Heart left ventricle (tissue), 16 donors: ENCODE measurements around the gene ZNF579. TPM values are rescaled to one million over a fixed set of nuclear protein-coding genes. Genes with fewer than 3 reads are reported as not detected.
"Not testable (repeated sequence)": the region's sequence is repeated elsewhere in the genome, so short reads cannot be mapped to it uniquely, and the experiment has no call there.

ENCODE experiments used
- ATAC-seq, 4 donors: fragments of 200-7000 bp; cut with Tn5 transposase; one replicate each; pipeline ENCODE4 v1.9.1; 2020 to 2022; ENCODE audit warnings: moderate library complexity in 4 of 4, mild to moderate bottlenecking in 3 of 4, moderate number of reproducible peaks in 1 of 4
- DNase-seq, 5 donors: peaks; one replicate each; pipeline ENCODE4 v3.0.0-alpha.2; 2020
- H3K27ac ChIP-seq, 12 donors: fragments of 200-600 bp; sonication (generic) in 4 of 12; one replicate each; pipeline versions ENCODE4 v1.5.0 to v1.8.0; 2016 to 2022; ENCODE audit warnings: mild to moderate bottlenecking in 2 of 12
- H3K27me3 ChIP-seq, 9 donors: fragments of 200-600 bp; sonication (generic) in 2 of 9; one replicate each; pipeline versions ENCODE4 v1.5.1 to v1.8.0; 2016 to 2022; ENCODE audit warnings: mild to moderate bottlenecking in 3 of 9
- H3K36me3 ChIP-seq, 9 donors: fragments of 200-600 bp; sonication (generic) in 2 of 9; one replicate each; pipeline versions ENCODE4 v1.5.0 to v1.8.0; 2018 to 2022; ENCODE audit warnings: mild to moderate bottlenecking in 2 of 9
- H3K4me1 ChIP-seq, 12 donors: fragments of 200-600 bp; sonication (generic) in 4 of 12; one replicate each; pipeline versions ENCODE4 v1.5.0 to v1.8.0; 2016 to 2022; ENCODE audit warnings: mild to moderate bottlenecking in 3 of 12
- H3K4me3 ChIP-seq, 12 donors: fragments of 200-600 bp; sonication (generic) in 4 of 12; one replicate each; pipeline versions ENCODE4 v1.5.0 to v1.8.0; 2017 to 2022; ENCODE audit warnings: mild to moderate bottlenecking in 9 of 12, moderate library complexity in 4 of 12
- H3K9me3 ChIP-seq, 12 donors: fragments of 200-600 bp; sonication (generic) in 4 of 12; one replicate each; pipeline versions ENCODE4 v1.5.0 to v1.8.0; 2016 to 2022; ENCODE audit warnings: mild to moderate bottlenecking in 1 of 12
- POLR2A ChIP-seq, 2 donors: fragments of 450-650 bp; IDR thresholded peaks; one replicate each; pipeline ENCODE4 v1.6.1; 2017; ENCODE audit warnings: antibody characterized with exemption in 2 of 2, mild to moderate bottlenecking in 2 of 2, moderate library complexity in 2 of 2
- WGBS, 4 donors: extraction: QIAGEN DNeasy Blood & Tissue Kit in 2 of 4; methylation state at CpG; one replicate each; pipeline versions ENCODE4 v1.1.5 to v1.1.7; 2013 to 2018; 5-methylcytosine and 5-hydroxymethylcytosine counted together
- intact Hi-C, 10 donors: fragments of 100-400 bp; cut with DNase I; formaldehyde crosslinking; loops; one replicate each; pipeline versions ENCODE4 v1.11.1 to v1.14.2; 2022
- polyA plus RNA-seq, 2 donors: library from polyadenylated mRNA; stranded (reverse); fragments of 200-250 nt; gene quantifications; one replicate each; pipeline ENCODE4 v1.2.3, GENCODE V29; 2013
- total RNA-seq, 9 donors: library from RNA; depleted of rRNA in 2 of 9; stranded (reverse); fragments of >200 nt in 2 of 9; fragmentation: NEBNext Ultra II Directional in 3 of 9; extraction: Animal tissue kit (Norgen Biotek cat#: 25700) in 3 of 9; gene quantifications; one replicate each; pipeline versions ENCODE4 v1.1.0 to v1.2.4, GENCODE V29; 2016 to 2023
- TF ChIP-seq, protein P1 (sequence below), 12 donors: fragments of 200-600 bp; sonication (generic) in 4 of 12; IDR thresholded peaks; one replicate each; pipeline versions ENCODE4 v1.5.0 to v1.8.0; 2018 to 2022; ENCODE audit warnings: antibody characterized with exemption in 12 of 12, mild to moderate bottlenecking in 5 of 12
- donor health status: ischemic (EF 13 %, LVEDD 7.1; RV severe dilation, severe dysfunction).
- donor health status: healthy with polysubstance abuse.
- donor health status: DM: no; HTN: yes; CAD: no.
- donor health status: DM: no; HTN: no; CAD: no.
- donor health status: ischemic (EF 25% LVEDD 6.9; RV normal size, moderate dysfunction).
- donor health status: ischemic (EF 25% LVEDD 5.7; RV mildly dilated, moderate dysfunction).
- donor health status: healthy.
- donor health status: DM: yes; HTN: yes; CAD: no.
- donor health status: ischemic (EF 35%, LVEDD 5.7; RV mildly dilated, moderate dysfunction).
- donor health status: nonischemic (EF 11% LVEDD 7.7; RV severe dilation, severe dysfunction).
- donor health status: DM: yes; HTN: yes; CAD: no.
- donor health status: PGD.
- donor health status: ischemic (EF 29% LVEDD 5.4; RV normal size, mild dysfunction).
- donor health status: nonischemic (EF 23%, LVEDD 6.1; RV moderate dilation, normal function).

ZNF579 gene
- total and polyA plus RNA-seq, 11 donors = 5.4 to 13.9 (median 9.8) TPM

DNA sequence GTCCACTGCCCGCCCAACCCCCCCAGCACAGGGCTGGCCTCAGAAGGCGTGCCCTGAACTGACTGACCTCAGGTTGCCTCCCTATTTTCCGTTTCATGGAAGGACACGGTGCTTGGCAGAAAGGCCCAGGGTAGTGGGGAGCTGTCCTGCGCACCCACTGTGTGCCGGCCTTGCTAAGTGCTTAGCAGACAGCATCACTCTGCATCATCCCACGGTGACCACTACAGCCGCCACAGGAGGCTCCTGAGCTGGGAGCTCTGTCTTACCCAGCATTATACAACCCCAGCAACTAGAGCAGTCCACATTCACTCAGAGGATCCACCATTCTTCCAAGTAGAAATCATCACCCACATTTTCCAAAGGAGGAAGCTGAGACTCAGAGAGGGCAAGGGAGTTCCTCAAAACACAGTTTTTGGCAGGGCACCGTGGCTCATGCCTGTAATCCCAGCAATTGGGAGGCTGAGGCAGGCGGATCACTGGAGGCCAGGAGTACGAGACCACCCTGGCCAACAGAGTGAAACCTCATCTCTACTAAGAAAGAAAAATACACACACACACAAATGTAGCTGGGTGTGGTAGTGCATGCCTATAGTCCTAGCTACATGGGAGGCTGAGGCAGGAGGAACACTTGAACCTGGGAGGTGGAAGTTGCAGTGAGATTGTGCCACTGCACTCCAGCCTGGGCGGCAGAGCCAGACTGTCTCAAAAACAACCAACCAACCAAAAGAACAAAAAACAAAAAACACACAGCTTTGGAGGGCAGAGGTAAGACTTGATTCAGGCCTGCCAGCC, 45.3 kb downstream of the ZNF579 start:
- no peak for DNase-seq
- 78 to 88% (median 81%) methylated on average over 12 of the region's 12 CpGs for WGBS, 4 donors

DNA sequence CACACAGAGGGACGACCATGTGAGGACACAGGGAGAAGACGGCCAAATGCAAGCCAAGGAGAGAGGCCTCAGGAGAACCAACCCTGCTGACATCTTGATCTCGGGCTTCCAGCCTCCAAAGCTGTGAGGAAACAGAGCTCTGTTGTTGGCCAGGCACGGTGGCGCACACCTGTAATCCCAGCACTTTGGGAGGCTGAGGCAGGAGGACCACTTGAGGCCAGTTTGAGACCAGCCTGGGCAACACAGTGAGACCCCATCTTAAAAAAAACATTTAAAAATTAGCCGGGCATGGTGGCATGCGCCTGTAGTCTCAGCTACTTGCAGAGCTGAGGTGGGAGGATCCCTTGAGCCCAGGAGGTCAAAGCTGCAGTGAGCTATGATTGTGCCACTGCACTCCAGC, 46.4 kb downstream of the ZNF579 start:
- not testable (repeated sequence) for H3K27me3 ChIP-seq, H3K36me3 ChIP-seq, H3K27ac ChIP-seq, H3K9me3 ChIP-seq, ATAC-seq, H3K4me1 ChIP-seq, H3K4me3 ChIP-seq, DNase-seq
- intact Hi-C loops = loop anchor here in 1 of 10 donors (5.0 kb wide), 1 partner anchor 43 kb away; no protein-coding TSS in a partner anchor
- WGBS, 4 donors = 86 to 90% (median 87%) methylated on average over 7 of the region's 7 CpGs

More for the DNA sequence above, 45.3 kb downstream of the ZNF579 start:
- Histone ChIP-seq H3K4me1 (peaks cover 0 to 8% (median 0%) of the 10 kb centered on the region in 12 donors), H3K27ac (no peak overlapping the region), H3K9me3 (no peaks in the 10 kb centered on the region), H3K36me3 (no peaks in the 10 kb centered on the region), H3K27me3 (no peaks in the 10 kb centered on the region), H3K4me3 (no peak overlapping the region)
- TF ChIP-seq, protein P1, sequence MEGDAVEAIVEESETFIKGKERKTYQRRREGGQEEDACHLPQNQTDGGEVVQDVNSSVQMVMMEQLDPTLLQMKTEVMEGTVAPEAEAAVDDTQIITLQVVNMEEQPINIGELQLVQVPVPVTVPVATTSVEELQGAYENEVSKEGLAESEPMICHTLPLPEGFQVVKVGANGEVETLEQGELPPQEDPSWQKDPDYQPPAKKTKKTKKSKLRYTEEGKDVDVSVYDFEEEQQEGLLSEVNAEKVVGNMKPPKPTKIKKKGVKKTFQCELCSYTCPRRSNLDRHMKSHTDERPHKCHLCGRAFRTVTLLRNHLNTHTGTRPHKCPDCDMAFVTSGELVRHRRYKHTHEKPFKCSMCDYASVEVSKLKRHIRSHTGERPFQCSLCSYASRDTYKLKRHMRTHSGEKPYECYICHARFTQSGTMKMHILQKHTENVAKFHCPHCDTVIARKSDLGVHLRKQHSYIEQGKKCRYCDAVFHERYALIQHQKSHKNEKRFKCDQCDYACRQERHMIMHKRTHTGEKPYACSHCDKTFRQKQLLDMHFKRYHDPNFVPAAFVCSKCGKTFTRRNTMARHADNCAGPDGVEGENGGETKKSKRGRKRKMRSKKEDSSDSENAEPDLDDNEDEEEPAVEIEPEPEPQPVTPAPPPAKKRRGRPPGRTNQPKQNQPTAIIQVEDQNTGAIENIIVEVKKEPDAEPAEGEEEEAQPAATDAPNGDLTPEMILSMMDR (IDR thresholded peaks at IDR 0.05) = no peak
- no peak for TF ChIP-seq POLR2A (IDR thresholded peaks at IDR 0.05)
- peak in 1 of 4 donors; percentile 8 for ATAC-seq
- intact Hi-C loops = no loop called here

DNA sequence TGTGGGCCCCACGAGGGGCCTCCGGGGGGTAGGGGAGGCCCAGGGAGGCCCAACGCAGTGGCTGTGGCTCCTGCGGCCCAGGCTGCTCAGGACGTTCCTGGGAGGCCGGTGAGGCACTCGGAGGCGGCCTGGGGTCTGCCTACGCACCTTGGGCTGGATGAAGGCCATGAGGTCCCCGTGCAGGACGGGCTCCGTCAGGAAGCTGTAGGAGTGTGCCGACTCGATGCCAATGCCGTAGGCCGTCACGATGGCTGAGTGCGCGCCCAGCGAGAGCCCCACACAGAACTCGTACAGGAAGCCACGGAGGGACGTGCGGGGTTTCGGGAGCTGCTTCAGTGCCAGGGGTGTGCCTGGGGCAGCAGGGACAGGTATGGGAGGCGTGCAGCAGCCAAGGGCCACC, 49.7 kb downstream of the ZNF579 start:
- ATAC-seq (no peak), DNase-seq (no peak)
- Histone ChIP-seq H3K36me3 (no peaks in the 10 kb centered on the region), H3K27ac (no peak overlapping the region), H3K27me3 (peaks cover 0 to 5% (median 0%) of the 10 kb centered on the region in 9 donors), H3K4me3 (no peak overlapping the region), H3K4me1 (peaks cover 0 to 9% (median 7%) of the 10 kb centered on the region in 12 donors), H3K9me3 (no peaks in the 10 kb centered on the region)
- no peak for TF ChIP-seq POLR2A (IDR thresholded peaks at IDR 0.05)
- TF ChIP-seq, protein P1 (IDR thresholded peaks at IDR 0.05) = no peak
- WGBS, 4 donors = 92 to 95% (median 92%) methylated on average over 19 to 26 of the region's 26 CpGs
- intact Hi-C loops = loop anchor here in 1 of 10 donors (5.0 kb wide), 1 partner anchor 46 kb away; no protein-coding TSS in a partner anchor

DNA sequence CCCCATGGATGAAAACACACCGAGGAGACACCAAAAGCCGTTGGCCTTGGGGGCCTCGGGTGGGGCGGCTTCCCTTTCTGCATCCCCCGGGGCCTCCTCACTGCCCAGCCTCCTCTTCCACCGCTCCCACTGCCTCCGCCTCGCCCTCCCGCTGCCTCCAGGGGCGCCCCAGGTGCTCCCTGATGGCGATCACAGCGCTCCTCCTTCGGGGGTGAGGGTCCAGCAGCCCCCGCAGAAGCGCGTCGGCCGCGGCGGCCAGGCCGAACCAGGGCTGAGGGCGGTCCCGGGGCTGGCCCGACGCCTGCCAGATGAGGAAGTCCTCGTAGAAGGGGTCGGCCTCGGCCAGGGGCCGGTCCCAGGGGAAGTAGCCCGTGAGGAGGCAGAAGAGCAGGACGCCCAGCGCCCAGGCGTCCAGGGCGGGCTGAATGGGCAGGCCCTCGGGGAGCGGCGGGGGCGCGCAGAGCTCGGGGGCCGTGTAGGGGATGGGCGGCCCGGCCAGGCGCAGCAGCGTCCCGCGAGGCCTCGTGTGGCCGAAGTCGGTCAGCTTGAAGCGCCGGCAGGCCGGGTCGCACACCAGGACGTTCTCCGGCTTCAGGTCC, 50.9 kb downstream of the ZNF579 start:
- no peak overlapping the region for H3K4me3 ChIP-seq
- intact Hi-C loops = loop anchor here in 2 of 10 donors (5.0 kb wide), 2 partner anchors 33 to 48 kb away; no protein-coding TSS in a partner anchor
- 81 to 90% (median 84%) methylated on average over 36 to 56 of the region's 56 CpGs for WGBS, 4 donors
- H3K9me3 ChIP-seq = no peaks in the 10 kb centered on the region
- H3K27me3 ChIP-seq = peaks cover 0 to 6% (median 0%) of the 10 kb centered on the region in 9 donors
- peaks cover 0 to 14% (median 7%) of the 10 kb centered on the region in 12 donors for H3K4me1 ChIP-seq
- TF ChIP-seq, protein P1 (IDR thresholded peaks at IDR 0.05) = no peak
- TF ChIP-seq POLR2A (IDR thresholded peaks at IDR 0.05) = no peak
- no peak for DNase-seq
- H3K27ac ChIP-seq = no peak overlapping the region
- H3K36me3 ChIP-seq = no peaks in the 10 kb centered on the region
- no peak for ATAC-seq
